Measurements from ENCODE around the gene PRODH2.

The PRODH2 gene

DNA sequence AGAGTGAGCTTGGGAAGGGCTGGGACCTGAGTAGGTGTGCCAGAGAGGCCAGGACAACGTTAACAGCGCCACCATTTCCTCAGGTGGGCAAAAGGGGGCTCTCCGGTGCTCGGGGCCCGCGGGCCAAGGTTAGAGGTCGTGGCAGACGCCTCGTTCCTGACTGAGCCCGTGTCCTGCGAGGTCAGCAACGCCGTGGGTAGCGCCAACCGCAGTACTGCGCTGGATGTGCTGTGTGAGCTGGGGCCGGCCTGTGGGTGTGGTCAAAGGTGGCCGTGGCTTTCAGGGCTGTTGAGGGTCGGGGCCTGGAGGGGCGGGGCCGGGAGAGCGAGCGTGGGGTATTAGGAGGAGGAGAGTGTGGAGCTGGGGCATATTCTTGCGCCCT is 47.8 kb upstream of the PRODH2 start:
- Histone ChIP-seq H3F3A (ENCODE audit: insufficient read depth, low read length) (no peaks in the 10 kb centered on the region), H3K79me2 (ENCODE audit: insufficient read depth, low read length) (no peaks in the 10 kb centered on the region), H3K4me1 (ENCODE audit: insufficient read depth, low read length, severe bottlenecking) (peaks cover 12% of the 10 kb centered on the region), H3K4me3 (ENCODE audit: low read depth, low read length, poor library complexity, severe bottlenecking) (no peak overlapping the region), H3K36me3 (ENCODE audit: insufficient read depth, low read length) (no peaks in the 10 kb centered on the region), H2AFZ (ENCODE audit: low read length) (no peak overlapping the region), H3K27ac (ENCODE audit: low read depth, low read length, poor library complexity, severe bottlenecking) (no peak overlapping the region), H3K9me3 (ENCODE audit: low read length) (no peaks in the 10 kb centered on the region), H3K9ac (ENCODE audit: low read length) (no peak overlapping the region), H4K20me1 (ENCODE audit: insufficient read depth, low read length) (no peaks in the 10 kb centered on the region), H3K4me2 (ENCODE audit: low read length) (no peak overlapping the region), H3K9me2 (ENCODE audit: low read depth, low read length) (no peaks in the 10 kb centered on the region), H3K27me3 (ENCODE audit: insufficient read depth, low read length) (no peaks in the 10 kb centered on the region; the same call in 1 of the 2 replicates)
- TF ChIP-seq, protein P1, sequence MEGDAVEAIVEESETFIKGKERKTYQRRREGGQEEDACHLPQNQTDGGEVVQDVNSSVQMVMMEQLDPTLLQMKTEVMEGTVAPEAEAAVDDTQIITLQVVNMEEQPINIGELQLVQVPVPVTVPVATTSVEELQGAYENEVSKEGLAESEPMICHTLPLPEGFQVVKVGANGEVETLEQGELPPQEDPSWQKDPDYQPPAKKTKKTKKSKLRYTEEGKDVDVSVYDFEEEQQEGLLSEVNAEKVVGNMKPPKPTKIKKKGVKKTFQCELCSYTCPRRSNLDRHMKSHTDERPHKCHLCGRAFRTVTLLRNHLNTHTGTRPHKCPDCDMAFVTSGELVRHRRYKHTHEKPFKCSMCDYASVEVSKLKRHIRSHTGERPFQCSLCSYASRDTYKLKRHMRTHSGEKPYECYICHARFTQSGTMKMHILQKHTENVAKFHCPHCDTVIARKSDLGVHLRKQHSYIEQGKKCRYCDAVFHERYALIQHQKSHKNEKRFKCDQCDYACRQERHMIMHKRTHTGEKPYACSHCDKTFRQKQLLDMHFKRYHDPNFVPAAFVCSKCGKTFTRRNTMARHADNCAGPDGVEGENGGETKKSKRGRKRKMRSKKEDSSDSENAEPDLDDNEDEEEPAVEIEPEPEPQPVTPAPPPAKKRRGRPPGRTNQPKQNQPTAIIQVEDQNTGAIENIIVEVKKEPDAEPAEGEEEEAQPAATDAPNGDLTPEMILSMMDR (IDR thresholded peaks at IDR 0.05; ENCODE audit: low read length), result 0 out of 2 replicates have a peak, but pooled peaks have one; percentile 5
- no peak for TF ChIP-seq EZH2 (IDR thresholded peaks at IDR 0.05; ENCODE audit: borderline replicate concordance, low read length)

DNA sequence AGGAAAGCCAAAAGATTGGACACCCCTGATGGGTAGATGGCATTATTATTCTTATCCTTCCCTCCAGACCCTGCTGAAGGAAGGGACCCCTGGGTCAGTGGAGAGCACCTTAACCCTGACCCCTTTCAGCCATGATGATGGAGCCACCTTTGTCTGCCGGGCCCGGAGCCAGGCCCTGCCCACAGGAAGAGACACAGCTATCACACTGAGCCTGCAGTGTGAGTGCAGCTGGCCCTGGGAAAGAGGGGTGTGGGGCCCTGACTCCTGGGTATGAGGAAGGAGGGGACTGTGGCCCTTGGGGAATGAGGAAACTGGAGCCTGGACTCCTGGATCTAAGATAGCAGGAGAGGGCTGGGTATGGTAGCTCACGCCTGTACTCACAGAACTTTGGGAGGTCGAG is 46.8 kb upstream of the PRODH2 start:
- H3K27me3 ChIP-seq (ENCODE audit: insufficient read depth, low read length), result peaks cover 6% of the 10 kb centered on the region; the same call in 1 of the 2 replicates
- H3K4me2 ChIP-seq (ENCODE audit: low read length), result no peak overlapping the region
- TF ChIP-seq, protein P1 (IDR thresholded peaks at IDR 0.05; ENCODE audit: low read length), result no peak
- no peak for TF ChIP-seq EZH2 (IDR thresholded peaks at IDR 0.05; ENCODE audit: borderline replicate concordance, low read length)
- H3F3A ChIP-seq (ENCODE audit: insufficient read depth, low read length), result no peaks in the 10 kb centered on the region
- no peaks in the 10 kb centered on the region for H3K9me2 ChIP-seq (ENCODE audit: low read depth, low read length)
- H3K36me3 ChIP-seq (ENCODE audit: insufficient read depth, low read length), result no peaks in the 10 kb centered on the region
- H2AFZ ChIP-seq (ENCODE audit: low read length), result no peak overlapping the region
- H3K27ac ChIP-seq (ENCODE audit: low read depth, low read length, poor library complexity, severe bottlenecking), result no peak overlapping the region
- H3K9ac ChIP-seq (ENCODE audit: low read length), result no peak overlapping the region
- no peaks in the 10 kb centered on the region for H3K79me2 ChIP-seq (ENCODE audit: insufficient read depth, low read length)
- no peak overlapping the region for H3K4me3 ChIP-seq (ENCODE audit: low read depth, low read length, poor library complexity, severe bottlenecking)
- peaks cover 12% of the 10 kb centered on the region for H3K4me1 ChIP-seq (ENCODE audit: insufficient read depth, low read length, severe bottlenecking)
- H3K9me3 ChIP-seq (ENCODE audit: low read length), result no peaks in the 10 kb centered on the region
- H4K20me1 ChIP-seq (ENCODE audit: insufficient read depth, low read length), result no peaks in the 10 kb centered on the region

DNA sequence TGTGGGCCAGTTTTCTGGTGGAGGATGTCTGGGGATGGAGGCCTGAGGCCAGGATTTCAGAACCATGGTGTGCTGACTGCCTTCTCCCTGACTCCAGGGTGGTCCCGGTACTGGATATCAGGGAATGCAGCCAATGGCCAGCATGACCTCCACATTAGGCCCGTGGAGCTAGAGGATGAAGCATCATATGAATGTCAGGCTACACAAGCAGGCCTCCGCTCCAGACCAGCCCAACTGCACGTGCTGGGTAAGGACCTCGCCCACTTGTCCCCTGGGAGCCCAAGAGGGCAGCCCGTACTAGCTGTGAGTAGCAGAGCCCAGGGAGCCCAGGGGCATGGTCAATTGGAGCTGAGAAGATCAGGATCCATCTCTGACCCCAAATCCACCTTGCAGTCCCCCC is 45.7 kb upstream of the PRODH2 start:
- Histone ChIP-seq H2AFZ (ENCODE audit: low read length) (no peak overlapping the region), H3K4me2 (ENCODE audit: low read length) (no peak overlapping the region), H3K4me1 (ENCODE audit: insufficient read depth, low read length, severe bottlenecking) (peaks cover 12% of the 10 kb centered on the region), H3K9me2 (ENCODE audit: low read depth, low read length) (no peaks in the 10 kb centered on the region), H3K27me3 (ENCODE audit: insufficient read depth, low read length) (peaks cover 6% of the 10 kb centered on the region; the same call in 1 of the 2 replicates), H3F3A (ENCODE audit: insufficient read depth, low read length) (no peaks in the 10 kb centered on the region), H3K9ac (ENCODE audit: low read length) (no peak overlapping the region), H3K4me3 (ENCODE audit: low read depth, low read length, poor library complexity, severe bottlenecking) (no peak overlapping the region), H3K27ac (ENCODE audit: low read depth, low read length, poor library complexity, severe bottlenecking) (no peak overlapping the region), H3K79me2 (ENCODE audit: insufficient read depth, low read length) (no peaks in the 10 kb centered on the region), H3K36me3 (ENCODE audit: insufficient read depth, low read length) (no peaks in the 10 kb centered on the region), H3K9me3 (ENCODE audit: low read length) (no peaks in the 10 kb centered on the region), H4K20me1 (ENCODE audit: insufficient read depth, low read length) (no peaks in the 10 kb centered on the region)
- no peak for TF ChIP-seq EZH2 (IDR thresholded peaks at IDR 0.05; ENCODE audit: borderline replicate concordance, low read length)
- TF ChIP-seq, protein P1 (IDR thresholded peaks at IDR 0.05; ENCODE audit: low read length), result no peak

Data from OCI-LY1 (cell line).